Upper lobe of right lung (tissue), 1 donor: ENCODE data around the gene DMD. TPM values are rescaled to one million over a fixed set of nuclear protein-coding genes. Genes with fewer than 3 reads are reported as not detected.

Experiments
- ATAC-seq: fragments of 200-7000 bp; cut with Tn5 transposase; one replicate; pipeline ENCODE4 v1.9.1; 2020; ENCODE audit warnings: mild to moderate bottlenecking, moderate library complexity
- DNase-seq: peaks from one replicate; pipeline ENCODE4 v3.0.0-alpha.2; 2020
- H3K27ac ChIP-seq: fragments of 200-600 bp; one replicate; pipeline ENCODE4 v1.8.0; 2022
- H3K27me3 ChIP-seq: fragments of 200-600 bp; one replicate; pipeline ENCODE4 v1.8.0; 2022; ENCODE audit warnings: mild to moderate bottlenecking
- H3K36me3 ChIP-seq: fragments of 200-600 bp; one replicate; pipeline ENCODE4 v1.8.0; 2022
- H3K4me1 ChIP-seq: fragments of 200-600 bp; one replicate; pipeline ENCODE4 v1.8.0; 2022
- H3K4me3 ChIP-seq: fragments of 200-600 bp; one replicate; pipeline ENCODE4 v1.8.0; 2022; ENCODE audit warnings: mild to moderate bottlenecking
- H3K9me3 ChIP-seq: fragments of 200-600 bp; one replicate; pipeline ENCODE4 v1.8.0; 2022
- intact Hi-C: fragments of 100-400 bp; cut with DNase I; formaldehyde crosslinking; loops from one replicate; pipeline ENCODE4 v1.11.0; 2022
- microRNA-seq: library from miRNA; unstranded; fragments of <30 nt; microRNA quantifications from one replicate; pipeline ENCODE4 v1.2.0, GENCODE V29; 2020; ENCODE audit warnings: borderline microRNAs expressed
- total RNA-seq: library from RNA; stranded (reverse); fragmentation: NEBNext Ultra II Directional; extraction: Animal tissue kit (Norgen Biotek cat#: 25700); gene quantifications from one replicate; pipeline ENCODE4 v1.2.1, GENCODE V29; 2021
- TF ChIP-seq, protein P1 (sequence below): fragments of 200-600 bp; IDR thresholded peaks from one replicate; pipeline ENCODE4 v1.8.0; 2022; ENCODE audit warnings: antibody characterized with exemption
- donor health status: DM: no; HTN: yes; CAD: no; lungs with severe emphysema.

Gene DMD
- total RNA-seq, 1 donor from 2014 or later = 24.7 TPM

DNA sequence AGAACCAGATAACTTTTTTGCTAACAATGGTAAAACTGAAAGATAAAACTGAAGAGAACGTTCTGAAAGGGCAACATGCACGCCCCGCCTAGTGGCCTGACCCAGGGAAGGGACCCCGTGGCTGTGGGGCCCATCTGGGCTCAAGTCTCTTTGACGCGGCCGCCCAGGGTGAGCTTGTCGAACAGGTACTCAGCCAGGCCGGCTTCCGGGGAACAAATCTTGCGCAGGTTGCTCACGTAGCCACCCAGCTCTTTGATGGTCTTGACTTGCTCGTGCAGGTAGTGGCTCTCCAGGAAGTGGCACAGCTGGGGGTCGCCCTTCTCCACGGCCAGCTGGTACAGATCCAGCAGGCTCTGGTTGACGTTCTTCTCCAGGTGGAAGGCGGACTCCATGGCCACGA lies 2140.1 kb downstream of the DMD start:
- TF ChIP-seq, protein P1, sequence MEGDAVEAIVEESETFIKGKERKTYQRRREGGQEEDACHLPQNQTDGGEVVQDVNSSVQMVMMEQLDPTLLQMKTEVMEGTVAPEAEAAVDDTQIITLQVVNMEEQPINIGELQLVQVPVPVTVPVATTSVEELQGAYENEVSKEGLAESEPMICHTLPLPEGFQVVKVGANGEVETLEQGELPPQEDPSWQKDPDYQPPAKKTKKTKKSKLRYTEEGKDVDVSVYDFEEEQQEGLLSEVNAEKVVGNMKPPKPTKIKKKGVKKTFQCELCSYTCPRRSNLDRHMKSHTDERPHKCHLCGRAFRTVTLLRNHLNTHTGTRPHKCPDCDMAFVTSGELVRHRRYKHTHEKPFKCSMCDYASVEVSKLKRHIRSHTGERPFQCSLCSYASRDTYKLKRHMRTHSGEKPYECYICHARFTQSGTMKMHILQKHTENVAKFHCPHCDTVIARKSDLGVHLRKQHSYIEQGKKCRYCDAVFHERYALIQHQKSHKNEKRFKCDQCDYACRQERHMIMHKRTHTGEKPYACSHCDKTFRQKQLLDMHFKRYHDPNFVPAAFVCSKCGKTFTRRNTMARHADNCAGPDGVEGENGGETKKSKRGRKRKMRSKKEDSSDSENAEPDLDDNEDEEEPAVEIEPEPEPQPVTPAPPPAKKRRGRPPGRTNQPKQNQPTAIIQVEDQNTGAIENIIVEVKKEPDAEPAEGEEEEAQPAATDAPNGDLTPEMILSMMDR = no peak
- H3K4me3 ChIP-seq = no peak overlapping the region
- no peaks in the 10 kb centered on the region for H3K9me3 ChIP-seq
- peak; percentile 51 for DNase-seq
- no peaks in the 10 kb centered on the region for H3K4me1 ChIP-seq
- H3K27me3 ChIP-seq = no peaks in the 10 kb centered on the region
- intact Hi-C loops = no loop called here
- no peak for ATAC-seq
- H3K36me3 ChIP-seq = no peaks in the 10 kb centered on the region
- H3K27ac ChIP-seq = no peak overlapping the region

DNA sequence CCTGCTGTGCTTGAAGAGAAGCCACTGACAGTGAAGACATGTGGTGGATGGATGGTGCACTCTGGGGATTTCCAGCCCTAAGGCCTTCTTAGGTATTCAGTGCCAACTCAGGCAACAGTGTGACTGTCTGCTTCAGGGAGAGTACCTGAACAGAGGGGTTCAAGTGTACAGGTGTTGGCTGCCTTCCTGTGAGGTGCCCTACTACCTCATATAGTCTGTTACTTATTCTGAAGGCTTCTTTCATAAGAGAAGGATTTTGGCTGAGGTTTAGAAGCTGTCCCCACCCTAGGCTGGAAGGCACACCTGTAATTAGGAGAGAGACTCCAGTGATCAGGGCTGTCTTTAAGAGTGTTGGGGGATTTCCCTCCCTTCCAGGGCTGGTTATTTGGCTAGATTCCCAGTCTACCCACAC lies 2141.3 kb downstream of the DMD start:
- Histone ChIP-seq H3K4me3 (no peak overlapping the region), H3K4me1 (no peaks in the 10 kb centered on the region), H3K9me3 (no peaks in the 10 kb centered on the region), H3K36me3 (no peaks in the 10 kb centered on the region), H3K27me3 (no peaks in the 10 kb centered on the region), H3K27ac (no peak overlapping the region)
- TF ChIP-seq, protein P1 = no peak
- intact Hi-C loops = no loop called here
- DNase-seq (no peak), ATAC-seq (no peak)

Small RNAs within 50 kb of the gene (microRNA-seq; reads per million reads assigned to microRNA genes)
- gene MIR3915 (not detected), gene MIR548F5 (not detected)
